Aorta (tissue), 5 donors: ENCODE results near the gene LCNL1. TPM values are rescaled to one million over a fixed set of nuclear protein-coding genes. Genes with fewer than 3 reads are reported as not detected.

Experiments used
- ATAC-seq: fragments of 200-7000 bp; cut with Tn5 transposase; one replicate; pipeline ENCODE4 v1.9.1; 2022; ENCODE audit warnings: moderate library complexity; ENCODE audit not compliant: low FRiP score
- DNase-seq, 2 donors: peaks; one replicate each; pipeline ENCODE4 v3.0.0-alpha.2; 2020
- H3K27ac ChIP-seq, 2 donors: one replicate each; pipeline ENCODE4 v1.5.1; 2013; ENCODE audit warnings: low read length in 2 of 2, mild to moderate bottlenecking in 2 of 2, moderate library complexity in 2 of 2, control low read depth in 1 of 2, inconsistent platforms in 1 of 2, low read depth in 1 of 2
- H3K27me3 ChIP-seq, 2 donors: one replicate each; pipeline ENCODE4 v1.6.1; 2013; ENCODE audit warnings: control low read depth in 1 of 2, low read length in 1 of 2, mild to moderate bottlenecking in 1 of 2, moderate library complexity in 1 of 2; ENCODE audit not compliant: insufficient read depth in 2 of 2, control insufficient read depth in 1 of 2
- H3K36me3 ChIP-seq, 2 donors: one replicate each; pipeline ENCODE4 v1.6.1; 2013; ENCODE audit warnings: control low read depth in 1 of 2, low read length in 1 of 2, mild to moderate bottlenecking in 1 of 2; ENCODE audit not compliant: insufficient read depth in 2 of 2, control insufficient read depth in 1 of 2
- H3K4me1 ChIP-seq, 2 donors: one replicate each; pipeline ENCODE4 v1.6.1; 2013; ENCODE audit warnings: low read length in 2 of 2, control low read depth in 1 of 2, mild to moderate bottlenecking in 1 of 2, moderate library complexity in 1 of 2; ENCODE audit not compliant: insufficient read depth in 2 of 2, control insufficient read depth in 1 of 2
- H3K4me3 ChIP-seq, 2 donors: one replicate each; pipeline ENCODE4 v1.5.1; 2013; ENCODE audit warnings: low read length in 2 of 2, control low read depth in 1 of 2, mild to moderate bottlenecking in 1 of 2
- H3K9me3 ChIP-seq: one replicate; pipeline ENCODE4 v1.6.1; 2013; ENCODE audit warnings: mild to moderate bottlenecking, low read length; ENCODE audit not compliant: control insufficient read depth
- WGBS, 2 donors: extraction: QIAGEN DNeasy Blood & Tissue Kit; methylation state at CpG; one replicate each; pipeline ENCODE4 v1.1.7; 2013; 5-methylcytosine and 5-hydroxymethylcytosine counted together
- intact Hi-C, 2 donors: fragments of 100-400 bp; cut with DNase I; formaldehyde crosslinking; loops; one replicate each; pipeline versions ENCODE4 v1.14.2 to v1.15.0; 2022
- polyA plus RNA-seq, 2 donors: library from polyadenylated mRNA; stranded (reverse); fragments of 200-250 nt; gene quantifications; one replicate each; pipeline ENCODE4 v1.2.3, GENCODE V29; 2013
- total RNA-seq, 2 donors: library from RNA; stranded (reverse); fragmentation: NEBNext Ultra II Directional; extraction: Animal tissue kit (Norgen Biotek cat#: 25700); gene quantifications; one replicate each; pipeline ENCODE4 v1.2.1, GENCODE V29; 2021
- donor health status: healthy with polysubstance abuse.
- donor health status: Bipolar disorder and iron deficiency.
- donor health status: DM: no; HTN: no; CAD: no.
- donor health status: DM: no; HTN: no; CAD: no.
- donor health status: DM: yes; HTN: yes; CAD: no.

LCNL1 gene
- total and polyA plus RNA-seq, 4 donors, result 0.15 to 1.1 (median 0.36) TPM; not detected in 1

DNA sequence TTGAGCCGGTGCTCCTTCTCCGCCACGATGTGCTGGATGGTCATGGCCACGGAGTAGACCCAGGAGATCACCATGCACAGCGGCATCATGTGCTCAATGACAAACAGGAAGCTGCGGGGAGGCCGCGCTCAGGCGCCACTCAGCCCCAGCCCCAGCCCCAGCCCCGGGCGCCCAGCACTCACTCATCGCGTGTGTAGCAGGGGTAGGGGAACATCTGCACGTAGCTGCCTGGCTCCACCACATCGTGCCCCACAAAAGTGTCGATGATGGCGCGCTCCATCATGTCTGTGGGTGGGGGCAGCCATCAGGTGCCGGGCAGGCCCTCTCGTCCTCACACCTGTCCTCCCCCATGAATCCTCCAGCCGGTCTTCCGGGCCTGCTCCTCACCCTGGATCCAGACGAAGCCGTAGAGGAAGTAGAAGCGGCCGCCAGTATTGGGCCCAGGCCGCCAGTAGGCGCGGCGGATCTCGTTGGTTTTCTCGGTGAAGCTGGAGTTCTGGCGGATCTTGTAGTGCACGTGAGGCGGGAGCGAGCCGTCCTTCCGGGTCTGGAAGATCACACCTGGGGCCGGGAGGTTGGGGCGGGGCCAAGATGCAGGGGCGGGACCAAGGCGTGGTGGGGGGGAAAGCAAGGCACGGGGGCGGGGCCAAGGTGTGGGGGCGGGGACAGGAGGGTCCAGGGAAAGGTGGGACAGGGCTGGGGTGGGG, 35.2 kb downstream of the LCNL1 start:
- no peak for ATAC-seq
- Histone ChIP-seq H3K27ac (no peak overlapping the region), H3K4me3 (no peak overlapping the region), H3K9me3 (no peaks in the 10 kb centered on the region), H3K36me3 (no peaks in the 10 kb centered on the region), H3K4me1 (no peaks in the 10 kb centered on the region), H3K27me3 (no peaks in the 10 kb centered on the region)
- DNase-seq, result no peak
- WGBS, 2 donors, result 93% methylated on average over 45 of the region's 45 CpGs
- intact Hi-C loops, result no loop called here

DNA sequence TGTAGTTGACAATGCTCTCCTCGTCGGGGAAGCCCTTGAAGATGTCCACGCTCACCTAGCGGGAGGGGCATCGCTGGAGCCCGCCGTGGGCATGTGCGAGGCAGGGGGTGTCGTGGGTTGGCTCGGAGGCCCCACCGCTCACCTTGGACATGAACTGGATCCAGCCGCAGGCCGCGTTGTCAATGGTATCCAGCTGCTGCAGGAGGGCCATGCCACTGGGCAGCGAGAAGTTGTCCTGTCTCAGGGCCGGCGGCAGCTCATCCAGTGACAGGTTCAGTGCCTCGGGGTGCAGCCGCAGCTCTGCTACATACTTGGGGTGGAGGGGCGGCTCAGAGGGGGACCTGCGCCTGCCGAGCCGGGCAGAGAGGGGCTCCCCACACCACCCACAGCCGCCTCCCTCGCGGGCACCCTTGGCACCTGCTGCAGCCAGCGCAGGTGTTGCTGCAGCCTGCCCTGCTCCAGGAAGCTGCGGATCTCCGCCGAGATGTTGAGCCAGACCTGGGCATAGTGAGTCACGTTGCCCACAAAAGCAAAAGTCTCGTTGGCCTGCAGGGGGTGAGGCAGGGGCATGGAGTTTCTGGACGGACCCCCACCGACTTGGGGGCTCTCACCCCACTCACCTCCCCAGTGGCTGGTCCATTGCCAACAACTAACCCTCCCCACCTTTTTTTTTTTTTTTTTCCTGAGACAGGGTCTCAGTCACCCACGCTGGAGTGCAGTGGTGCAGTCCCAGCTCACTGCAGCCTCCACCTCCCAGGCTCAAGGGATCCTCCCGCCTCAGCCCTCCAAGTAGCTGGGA, 36.2 kb downstream of the LCNL1 start:
- Histone ChIP-seq H3K27ac (no peak overlapping the region), H3K4me1 (no peaks in the 10 kb centered on the region), H3K4me3 (no peak overlapping the region), H3K36me3 (no peaks in the 10 kb centered on the region), H3K9me3 (no peaks in the 10 kb centered on the region), H3K27me3 (no peaks in the 10 kb centered on the region)
- DNase-seq (no peak), ATAC-seq (no peak)
- WGBS, 2 donors, result 91 to 93% methylated on average over 36 of the region's 36 CpGs
- intact Hi-C loops, result no loop called here

DNA sequence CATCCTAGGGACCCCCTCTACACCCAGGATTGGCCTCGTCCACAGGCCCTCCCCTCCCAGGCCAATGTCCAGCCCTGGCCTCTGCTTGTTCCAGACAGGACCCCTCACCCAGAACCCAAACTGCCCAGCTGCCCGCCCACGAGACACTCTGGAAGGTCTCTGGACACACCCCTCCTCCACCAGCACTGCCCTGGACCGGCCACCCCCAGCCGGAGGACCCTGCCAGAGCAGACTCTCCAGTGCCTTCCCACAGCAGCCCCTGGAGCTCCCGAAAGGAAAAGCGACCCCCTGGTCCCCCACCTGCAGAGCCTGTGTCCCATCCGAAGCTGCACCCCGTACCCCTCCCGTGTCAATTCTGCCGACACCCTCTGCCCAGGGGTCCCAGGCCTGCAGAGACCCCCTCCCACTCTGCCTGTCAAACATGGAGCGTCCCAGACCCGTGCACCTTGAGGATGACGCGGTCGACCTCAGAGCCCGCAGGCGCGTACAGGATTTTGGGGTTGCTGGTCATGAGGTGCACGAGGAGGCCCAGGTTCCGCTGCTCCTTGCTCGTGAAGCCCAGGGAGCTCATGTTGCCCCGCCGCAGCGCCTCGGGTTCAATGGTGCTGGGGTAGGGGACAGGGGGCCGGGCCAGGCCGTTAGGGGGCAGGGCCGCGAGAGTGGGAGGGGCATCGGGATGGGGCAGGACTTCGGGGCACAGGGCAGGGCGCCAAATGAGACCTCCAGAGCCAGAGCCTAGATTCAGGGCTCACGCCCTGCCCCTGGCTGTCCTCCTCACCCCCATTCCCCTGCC, 37.3 kb downstream of the LCNL1 start:
- DNase-seq, result no peak
- WGBS, 2 donors, result 92 to 93% methylated on average over 33 to 34 of the region's 34 CpGs
- H3K9me3 ChIP-seq, result no peaks in the 10 kb centered on the region
- no peaks in the 10 kb centered on the region for H3K4me1 ChIP-seq
- H3K27me3 ChIP-seq, result no peaks in the 10 kb centered on the region
- no peak overlapping the region for H3K27ac ChIP-seq
- ATAC-seq, result no peak
- intact Hi-C loops, result no loop called here
- H3K4me3 ChIP-seq, result no peak overlapping the region
- no peaks in the 10 kb centered on the region for H3K36me3 ChIP-seq

DNA sequence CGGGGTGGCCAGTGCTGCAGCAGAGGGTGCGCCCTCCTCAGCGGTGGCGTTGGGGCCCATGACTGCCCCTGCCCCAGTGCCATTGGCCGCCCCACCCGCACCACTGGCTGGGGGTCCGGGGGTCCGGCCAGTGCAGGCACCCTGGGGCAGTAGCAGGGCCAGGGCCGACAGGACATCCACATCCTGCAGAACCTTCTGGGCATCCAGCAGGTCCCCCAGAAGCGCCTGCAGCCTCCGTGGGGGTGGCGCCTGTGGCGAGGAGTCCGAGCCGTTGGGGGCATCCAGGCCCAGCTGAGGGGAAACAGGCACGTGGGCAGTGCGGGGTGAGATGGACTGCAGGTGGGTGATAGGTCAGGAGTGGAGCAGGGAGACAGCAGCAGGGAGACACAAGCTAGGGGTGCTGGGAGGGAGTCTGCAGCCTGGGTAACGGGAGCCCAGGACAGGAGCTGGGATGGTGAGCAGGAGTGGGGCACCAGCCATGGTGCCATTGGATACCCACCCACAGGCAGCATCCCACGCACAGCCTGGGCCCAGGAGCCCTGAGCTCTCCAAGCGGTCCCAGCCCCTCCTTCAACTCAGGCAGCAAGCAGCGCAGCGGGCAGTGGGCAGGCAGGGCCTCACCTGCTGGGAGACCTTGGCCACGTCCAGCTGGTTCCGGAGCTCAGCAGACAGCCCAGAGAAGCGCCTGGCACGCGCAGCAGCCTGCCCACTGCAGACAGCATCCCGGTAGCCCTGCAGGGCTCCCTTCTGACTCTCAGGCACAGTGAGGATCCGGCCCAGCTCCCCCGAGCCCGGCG, 38.2 kb downstream of the LCNL1 start:
- no peak for DNase-seq
- intact Hi-C loops, result no loop called here
- no peak for ATAC-seq
- Histone ChIP-seq H3K27me3 (no peaks in the 10 kb centered on the region), H3K4me3 (no peak overlapping the region), H3K9me3 (no peaks in the 10 kb centered on the region), H3K36me3 (no peaks in the 10 kb centered on the region), H3K27ac (no peak overlapping the region), H3K4me1 (no peaks in the 10 kb centered on the region)
- WGBS, 2 donors, result 94 to 96% methylated on average over 28 to 32 of the region's 32 CpGs

DNA sequence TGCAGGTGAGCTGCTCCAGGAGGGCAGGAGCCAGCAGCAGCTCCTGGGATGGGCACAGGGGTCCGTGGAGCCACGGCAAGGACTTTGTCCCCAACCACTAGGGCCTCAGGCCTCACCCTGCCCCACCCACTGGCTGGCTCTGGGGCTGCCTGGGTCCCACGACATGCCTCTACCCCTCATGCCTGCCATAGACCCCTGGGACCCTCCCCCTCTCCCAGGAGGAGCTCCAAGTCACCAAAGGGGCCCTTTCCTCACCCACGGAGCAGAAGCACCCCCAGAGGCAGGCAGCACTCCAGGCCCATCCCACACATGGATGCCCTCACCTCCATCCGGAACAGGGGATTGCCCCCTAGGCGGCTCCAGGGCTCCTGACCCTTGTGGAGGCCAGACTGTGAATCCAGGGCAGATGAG, 38.8 kb downstream of the LCNL1 start:
- Histone ChIP-seq H3K27me3 (no peaks in the 10 kb centered on the region), H3K27ac (no peak overlapping the region), H3K36me3 (no peaks in the 10 kb centered on the region), H3K9me3 (no peaks in the 10 kb centered on the region), H3K4me1 (no peaks in the 10 kb centered on the region), H3K4me3 (no peak overlapping the region)
- ATAC-seq (no peak), DNase-seq (no peak)
- 87 to 89% methylated on average over 6 of the region's 6 CpGs for WGBS, 2 donors
- intact Hi-C loops, result no loop called here

DNA sequence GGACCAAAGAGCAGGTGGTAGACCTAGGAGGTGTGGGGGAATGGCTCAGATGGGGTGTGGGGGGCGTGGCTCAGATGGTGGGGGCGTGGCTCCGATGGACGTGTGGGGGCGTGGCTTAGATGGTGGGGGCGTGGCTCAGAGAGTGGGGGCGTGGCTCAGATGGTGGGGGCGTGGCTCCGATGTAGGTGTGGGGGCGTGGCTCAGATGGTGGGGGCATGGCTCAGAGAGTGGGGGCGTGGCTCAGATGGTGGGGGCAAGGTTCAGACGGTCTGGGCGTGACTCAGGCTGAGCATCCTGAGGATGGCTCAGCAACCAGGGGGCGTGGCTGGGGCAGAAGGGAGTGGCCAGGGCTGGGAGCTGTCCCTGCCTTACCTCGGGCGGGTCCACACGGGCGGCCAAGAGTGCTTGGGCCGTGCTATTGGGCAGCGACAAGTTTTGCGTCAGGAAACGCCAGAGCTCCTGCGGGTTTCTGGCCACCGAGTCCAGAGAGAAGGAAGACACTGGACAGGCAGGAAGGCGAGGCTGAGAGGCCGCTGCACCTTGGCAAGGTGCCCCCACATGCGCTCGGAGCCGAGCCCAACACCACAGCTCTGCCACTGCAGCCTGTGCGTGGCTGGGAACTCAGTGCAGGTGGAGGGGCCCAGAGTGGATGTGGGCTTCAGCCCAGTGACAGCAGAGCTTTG, 39.3 kb downstream of the LCNL1 start:
- H3K4me1 ChIP-seq, result no peaks in the 10 kb centered on the region
- WGBS, 2 donors, result 60 to 62% methylated on average over 27 to 30 of the region's 30 CpGs

DNA sequence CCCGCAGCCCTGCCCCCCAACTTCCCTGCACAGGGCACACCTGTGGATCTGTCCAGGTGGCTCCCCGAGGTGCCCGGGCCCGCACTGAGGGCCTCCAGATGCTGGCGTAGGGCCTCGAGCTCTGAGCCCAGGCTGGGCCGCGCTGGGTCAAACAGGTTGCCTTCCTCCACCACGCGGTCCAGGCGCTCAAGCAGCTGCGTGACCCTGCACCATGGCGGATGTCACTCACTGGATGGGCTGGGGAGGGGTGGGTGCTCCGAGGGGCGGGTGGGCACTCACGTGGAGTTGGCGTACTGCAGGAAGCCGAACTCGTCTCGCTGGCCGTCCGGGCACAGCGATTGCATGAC, 39.8 kb downstream of the LCNL1 start:
- 93 to 94% methylated on average over 22 to 23 of the region's 23 CpGs for WGBS, 2 donors
- H3K27me3 ChIP-seq, result no peaks in the 10 kb centered on the region
- no peaks in the 10 kb centered on the region for H3K9me3 ChIP-seq
- ATAC-seq (no peak), DNase-seq (no peak)
- intact Hi-C loops, result no loop called here
- no peaks in the 10 kb centered on the region for H3K36me3 ChIP-seq
- H3K27ac ChIP-seq, result no peak overlapping the region
- H3K4me1 ChIP-seq, result no peaks in the 10 kb centered on the region
- no peak overlapping the region for H3K4me3 ChIP-seq

More for the DNA sequence above, 39.3 kb downstream of the LCNL1 start:
- Histone ChIP-seq H3K4me3 (no peak overlapping the region), H3K27ac (no peak overlapping the region), H3K27me3 (no peaks in the 10 kb centered on the region), H3K9me3 (no peaks in the 10 kb centered on the region), H3K36me3 (no peaks in the 10 kb centered on the region)
- intact Hi-C loops, result no loop called here
- DNase-seq (peak in 1 of 2 donors; percentile 87), ATAC-seq (no peak)

DNA sequence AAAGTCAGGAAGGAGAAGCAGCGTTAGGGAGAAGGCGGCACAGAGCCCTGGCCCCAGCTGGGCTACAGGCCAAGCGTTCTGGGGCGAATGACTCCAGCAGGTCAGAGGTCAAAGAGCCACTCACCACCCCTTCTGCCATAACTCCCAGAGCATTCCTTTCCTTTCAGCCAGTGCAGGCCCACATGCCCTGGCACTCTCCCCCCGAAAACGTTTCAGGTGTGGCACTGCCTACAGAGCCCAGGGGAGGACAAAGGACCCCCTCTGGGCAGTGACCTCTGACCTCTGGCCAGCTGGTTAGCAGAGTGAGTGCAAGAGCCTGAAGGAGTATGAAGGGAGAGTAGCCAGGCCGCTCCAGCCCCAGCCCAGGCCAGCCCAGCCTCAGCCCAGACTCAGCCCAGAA, 40.4 kb downstream of the LCNL1 start:
- no peaks in the 10 kb centered on the region for H3K36me3 ChIP-seq
- intact Hi-C loops, result no loop called here
- no peak overlapping the region for H3K27ac ChIP-seq
- DNase-seq (no peak), ATAC-seq (no peak)
- no peaks in the 10 kb centered on the region for H3K9me3 ChIP-seq
- no peaks in the 10 kb centered on the region for H3K4me1 ChIP-seq
- no peak overlapping the region for H3K4me3 ChIP-seq
- WGBS, 2 donors, result 81 to 92% methylated on average over 7 of the region's 7 CpGs
- no peaks in the 10 kb centered on the region for H3K27me3 ChIP-seq
